ENCODE data around the gene STAC.

The STAC gene
- 0 to 0.07 reads per million in 2 donors for total RNA-seq

- no peak for DNase-seq
Observed at GRCh38 chr3:36380221-36381031, at the start of gene STAC. STAC (plus strand) TSS chr3:36380504; CDS start chr3:36380644, 140 bp downstream.

GRCh38 chr3:36332139-36332538 is 48.2 kb upstream of the STAC start:
- no peak for DNase-seq

GRCh38 chr3:36362216-36362615 is 18.1 kb upstream of the STAC start:
- no peak for DNase-seq

GRCh38 chr3:36362973-36363372 is 17.3 kb upstream of the STAC start:
- no peak for DNase-seq

- DNase-seq: no peak
Observed at GRCh38 chr3:36364260-36364659, 16.0 kb upstream of the STAC start.

GRCh38 chr3:36365829-36366228 is 14.5 kb upstream of the STAC start:
- no peak for DNase-seq

- DNase-seq: no peak
Observed at GRCh38 chr3:36366308-36366707, 14.0 kb upstream of the STAC start.

- DNase-seq: no peak
Observed at GRCh38 chr3:36367912-36368573, 12.3 kb upstream of the STAC start.

- no peak for DNase-seq
Observed at GRCh38 chr3:36372534-36372935, 7.8 kb upstream of the STAC start.

- no peak for DNase-seq
Observed at GRCh38 chr3:36373084-36373483, 7.2 kb upstream of the STAC start.

GRCh38 chr3:36373666-36374065 is 6.6 kb upstream of the STAC start:
- DNase-seq: no peak

GRCh38 chr3:36379872-36380220 is 458 bp upstream of the STAC start:
- no peak for DNase-seq

- DNase-seq: no peak
Observed at GRCh38 chr3:36381311-36381956, 1.1 kb downstream of the STAC start.

- DNase-seq: no peak
Observed at GRCh38 chr3:36393563-36393962, 13.3 kb downstream of the STAC start.

- no peak for DNase-seq
Observed at GRCh38 chr3:36394176-36394575, 13.9 kb downstream of the STAC start.

GRCh38 chr3:36397841-36398240 is 17.5 kb downstream of the STAC start:
- DNase-seq: no peak

- DNase-seq: no peak
Observed at GRCh38 chr3:36399933-36400332, 19.6 kb downstream of the STAC start.

GRCh38 chr3:36401056-36401455 is 20.8 kb downstream of the STAC start:
- DNase-seq: no peak

- DNase-seq: no peak
Observed at GRCh38 chr3:36403661-36404060, 23.4 kb downstream of the STAC start.

- no peak for DNase-seq
Observed at GRCh38 chr3:36405190-36405589, 24.9 kb downstream of the STAC start.

- no peak for DNase-seq
Observed at GRCh38 chr3:36408146-36408545, 27.8 kb downstream of the STAC start.

GRCh38 chr3:36409862-36410261 is 29.6 kb downstream of the STAC start:
- DNase-seq: no peak

GRCh38 chr3:36411587-36411986 is 31.3 kb downstream of the STAC start:
- DNase-seq: no peak

GRCh38 chr3:36416599-36416998 is 36.3 kb downstream of the STAC start:
- no peak for DNase-seq
